ENCODE results near the gene MAP4K2. TPM values are rescaled to one million over a fixed set of nuclear protein-coding genes. Genes with fewer than 3 reads are reported as not detected.
"Not testable (repeated sequence)": the region's sequence is repeated elsewhere in the genome, so short reads cannot be mapped to it uniquely, and the experiment has no call there.

The MAP4K2 gene
- total RNA-seq, 4 donors from 2014 or later = 35.5 to 77.8 (median 37.5) TPM

DNA sequence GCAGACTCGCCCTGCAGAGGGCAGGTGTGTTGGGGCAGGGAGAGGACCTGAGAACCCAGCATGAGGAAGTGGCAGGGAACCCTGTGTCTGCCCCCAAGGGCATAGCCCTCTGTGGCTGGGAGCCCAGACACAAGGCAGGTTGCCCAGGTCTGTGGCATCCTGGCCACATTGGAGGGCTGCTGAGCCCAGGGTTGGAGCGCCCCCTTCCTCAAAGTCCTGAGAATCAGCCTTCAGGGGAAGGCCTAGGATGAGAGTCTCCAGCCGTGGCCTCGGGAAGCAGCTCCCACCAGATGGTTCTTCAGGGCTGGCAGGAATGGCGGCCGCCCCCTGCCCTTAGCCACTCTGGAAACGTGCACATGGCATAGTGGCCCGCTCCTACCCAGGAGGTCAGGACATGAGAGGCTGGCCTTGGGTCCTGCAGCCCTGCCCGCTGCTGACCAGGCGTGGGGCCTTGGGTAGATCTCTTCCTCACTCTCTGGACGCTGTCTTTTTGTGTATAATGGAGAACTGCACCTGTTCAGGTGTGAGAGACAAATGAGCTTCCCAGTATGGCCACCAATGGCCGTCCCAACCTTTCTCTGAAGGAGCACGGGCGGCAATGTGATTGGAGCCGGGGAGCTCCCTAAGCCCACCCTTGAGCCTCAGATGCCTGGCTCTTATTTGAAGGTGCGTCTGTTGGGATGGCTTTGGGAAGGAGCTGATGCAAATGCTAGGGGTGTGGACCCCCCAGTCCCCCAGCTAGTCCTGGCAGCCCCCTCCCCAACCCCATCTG lies 46.0 kb upstream of the MAP4K2 start:
- Histone ChIP-seq H3K27me3 (no peaks in the 10 kb centered on the region), H3K4me3 (replicated peaks in 1 of 3) (no peak overlapping the region), H3K9me3 (no peaks in the 10 kb centered on the region), H3K36me3 (peaks cover 6 to 11% of the 10 kb centered on the region in 2 donors), H3K4me1 (peaks cover under 1 to 5% of the 10 kb centered on the region in 2 donors), H3K27ac (no peak overlapping the region)
- DNase-seq = peak in 1 of 2 donors; percentile 15
- TF ChIP-seq, protein P1, sequence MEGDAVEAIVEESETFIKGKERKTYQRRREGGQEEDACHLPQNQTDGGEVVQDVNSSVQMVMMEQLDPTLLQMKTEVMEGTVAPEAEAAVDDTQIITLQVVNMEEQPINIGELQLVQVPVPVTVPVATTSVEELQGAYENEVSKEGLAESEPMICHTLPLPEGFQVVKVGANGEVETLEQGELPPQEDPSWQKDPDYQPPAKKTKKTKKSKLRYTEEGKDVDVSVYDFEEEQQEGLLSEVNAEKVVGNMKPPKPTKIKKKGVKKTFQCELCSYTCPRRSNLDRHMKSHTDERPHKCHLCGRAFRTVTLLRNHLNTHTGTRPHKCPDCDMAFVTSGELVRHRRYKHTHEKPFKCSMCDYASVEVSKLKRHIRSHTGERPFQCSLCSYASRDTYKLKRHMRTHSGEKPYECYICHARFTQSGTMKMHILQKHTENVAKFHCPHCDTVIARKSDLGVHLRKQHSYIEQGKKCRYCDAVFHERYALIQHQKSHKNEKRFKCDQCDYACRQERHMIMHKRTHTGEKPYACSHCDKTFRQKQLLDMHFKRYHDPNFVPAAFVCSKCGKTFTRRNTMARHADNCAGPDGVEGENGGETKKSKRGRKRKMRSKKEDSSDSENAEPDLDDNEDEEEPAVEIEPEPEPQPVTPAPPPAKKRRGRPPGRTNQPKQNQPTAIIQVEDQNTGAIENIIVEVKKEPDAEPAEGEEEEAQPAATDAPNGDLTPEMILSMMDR (IDR thresholded peaks at IDR 0.05) = no peak
- no peak for TF ChIP-seq POLR2A (IDR thresholded peaks at IDR 0.05)
- WGBS, 2 donors = 72 to 87% methylated on average over 11 to 13 of the region's 16 CpGs
- intact Hi-C loops (cut with DNase I) = loop anchor here (10.0 kb wide), 1 partner anchor 176 kb away; the partner anchor contains the start of gene SNX15

DNA sequence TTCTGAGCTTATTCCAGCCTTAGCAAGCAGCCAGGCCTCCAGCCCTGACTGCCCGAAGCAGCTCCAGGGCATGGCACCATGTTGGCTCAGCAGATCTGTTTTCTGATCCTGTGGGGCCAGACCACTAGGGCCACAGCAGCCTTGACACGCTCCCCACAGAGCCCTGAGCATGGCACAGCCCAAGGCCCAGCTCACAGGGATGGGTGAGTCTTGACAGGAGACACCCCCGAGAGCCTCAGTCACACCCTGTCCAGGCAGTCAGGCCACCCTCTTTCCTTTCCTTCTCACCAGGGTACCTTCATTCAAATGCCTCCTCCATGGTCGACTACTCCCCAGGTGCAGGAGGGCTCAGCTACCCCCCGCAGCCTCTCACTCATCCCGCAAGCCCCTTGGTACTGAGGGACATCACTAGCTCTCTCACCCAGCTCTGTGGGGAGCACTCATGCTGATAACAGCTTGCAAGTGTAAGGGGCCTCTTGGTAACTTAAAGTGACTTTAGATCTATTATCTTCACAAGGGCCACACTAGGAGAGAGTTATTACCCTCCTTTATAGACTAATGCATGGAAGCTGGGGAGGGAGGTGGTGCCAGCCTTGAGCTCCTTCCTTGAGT lies 45.3 kb upstream of the MAP4K2 start:
- DNase-seq = no peak
- 68 to 74% methylated on average over 6 of the region's 6 CpGs for WGBS, 2 donors
- H3K27ac ChIP-seq = no peak overlapping the region
- H3K27me3 ChIP-seq = no peaks in the 10 kb centered on the region
- H3K9me3 ChIP-seq = no peaks in the 10 kb centered on the region
- peaks cover 4 to 12% of the 10 kb centered on the region in 2 donors for H3K4me1 ChIP-seq
- TF ChIP-seq, protein P1 (IDR thresholded peaks at IDR 0.05) = no peak
- no peak for TF ChIP-seq POLR2A (IDR thresholded peaks at IDR 0.05)
- no peak overlapping the region for H3K4me3 ChIP-seq (replicated peaks in 1 of 3)
- peaks cover 0 to 6% of the 10 kb centered on the region in 2 donors for H3K36me3 ChIP-seq
- intact Hi-C loops (cut with DNase I) = loop anchor here (10.0 kb wide), 1 partner anchor 176 kb away; the partner anchor contains the start of gene SNX15

DNA sequence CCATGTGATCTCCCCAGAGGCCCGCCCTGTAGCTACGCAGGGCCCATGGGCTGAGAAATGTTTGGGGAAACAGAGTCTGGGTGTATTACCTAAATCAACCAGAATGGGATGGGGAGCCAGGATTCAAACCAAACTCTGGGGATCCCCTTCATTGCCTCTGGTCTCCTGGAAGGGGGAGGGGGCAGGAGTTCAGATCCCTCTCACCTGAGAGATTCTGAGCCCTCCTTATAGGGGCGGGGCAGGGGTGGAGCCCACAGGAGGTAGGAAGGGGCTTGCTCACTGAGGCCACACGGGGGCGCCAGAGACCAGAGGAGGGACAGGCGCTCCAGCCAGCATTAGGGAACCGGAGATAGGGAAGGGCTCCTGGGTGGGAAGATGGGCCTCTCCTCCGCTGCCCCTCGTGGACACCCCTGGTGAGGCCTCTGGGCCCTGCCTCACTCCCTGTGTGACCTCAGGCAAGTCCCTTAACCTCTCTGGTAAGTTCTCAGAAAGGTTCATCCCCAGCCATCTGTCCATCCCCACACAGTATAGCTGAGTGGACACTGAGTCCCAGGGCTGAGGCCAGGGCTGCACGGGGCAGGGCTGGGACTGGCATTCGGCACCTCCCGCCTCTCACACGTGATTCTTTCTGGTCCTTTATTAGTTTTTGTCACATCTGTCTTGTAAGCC lies 44.1 kb upstream of the MAP4K2 start:
- no peaks in the 10 kb centered on the region for H3K36me3 ChIP-seq
- peaks cover 15 to 21% of the 10 kb centered on the region in 2 donors for H3K4me1 ChIP-seq
- no peaks in the 10 kb centered on the region for H3K9me3 ChIP-seq
- no peak overlapping the region for H3K27ac ChIP-seq
- 14 to 31% methylated on average over 9 to 12 of the region's 13 CpGs for WGBS, 2 donors
- TF ChIP-seq POLR2A (IDR thresholded peaks at IDR 0.05) = no peak
- TF ChIP-seq, protein P1 (IDR thresholded peaks at IDR 0.05) = peak; percentile 90 to 99 (median 98)
- DNase-seq = peak; percentile 89 to 95
- H3K4me3 ChIP-seq (replicated peaks in 1 of 3) = no peak overlapping the region
- no peaks in the 10 kb centered on the region for H3K27me3 ChIP-seq
- intact Hi-C loops (cut with DNase I) = loop anchor here (2.0 to 10.0 kb wide), 2 partner anchors 48 to 178 kb away; partner anchors contain the start of gene SNX15

DNA sequence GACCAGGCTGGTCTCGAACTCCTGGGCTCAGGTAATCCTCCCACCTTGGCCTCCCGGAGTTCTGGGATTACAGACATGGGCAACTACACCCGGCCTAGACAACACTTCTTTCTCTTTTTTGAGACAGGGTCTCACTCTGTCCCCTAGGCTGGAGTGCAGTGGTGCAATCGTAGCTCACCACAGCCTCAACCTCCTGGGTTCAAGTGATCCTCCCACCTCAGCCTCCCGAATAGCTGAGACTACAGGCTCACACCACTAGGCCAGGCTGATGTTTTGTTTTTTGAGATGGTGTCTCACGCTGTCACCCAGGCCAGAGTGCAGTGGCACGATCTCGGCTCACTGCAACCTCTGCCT lies 42.7 kb upstream of the MAP4K2 start:
- H3K9me3 ChIP-seq; H3K4me3 ChIP-seq (replicated peaks in 1 of 3): not testable (repeated sequence)

DNA sequence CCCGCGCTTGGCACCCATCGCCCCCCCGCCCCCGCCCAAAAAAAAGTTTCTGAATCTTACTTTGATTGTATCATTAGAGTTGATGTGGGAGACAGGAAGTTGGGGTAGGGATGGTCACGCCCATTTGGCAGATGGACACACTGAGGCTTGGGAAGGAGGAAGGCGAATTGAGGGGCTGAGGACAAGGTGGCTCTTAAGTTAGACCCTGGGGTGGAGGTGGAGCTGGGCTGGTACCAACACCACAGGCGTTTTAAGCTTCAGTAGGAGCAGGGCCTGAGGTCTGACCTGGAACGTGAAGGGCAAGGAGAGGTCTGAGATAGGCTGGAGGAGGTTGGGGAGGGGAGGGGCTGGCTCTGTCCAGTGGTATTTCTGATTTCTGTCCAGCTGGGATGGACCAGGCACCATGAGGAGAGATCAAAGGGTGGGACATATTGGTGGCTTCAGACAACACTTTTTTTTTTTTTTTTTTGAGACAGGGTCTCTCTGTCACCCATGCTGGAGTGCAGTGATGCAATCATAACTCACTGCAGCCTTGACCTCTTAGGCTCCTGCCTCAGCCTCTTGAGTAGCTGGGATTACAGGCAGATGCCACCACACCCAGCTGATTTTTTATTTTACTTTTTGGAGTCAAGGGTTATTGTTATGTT lies 42.2 kb upstream of the MAP4K2 start:
- intact Hi-C loops (cut with DNase I) = loop anchor here (10.0 kb wide), 1 partner anchor 180 kb away; the partner anchor contains the start of gene SNX15
- peak overlapping the region in 1 of 3 donors; percentile 61 for H3K27ac ChIP-seq
- DNase-seq = no peak
- peaks cover 16 to 21% of the 10 kb centered on the region in 2 donors for H3K4me1 ChIP-seq
- H3K4me3 ChIP-seq (replicated peaks in 1 of 3) = peak overlapping the region in 2 of 3 donors; percentile 23 to 69
- WGBS, 2 donors = 19 to 23% methylated on average over 9 of the region's 9 CpGs
- H3K36me3 ChIP-seq = no peaks in the 10 kb centered on the region
- TF ChIP-seq POLR2A (IDR thresholded peaks at IDR 0.05) = no peak
- TF ChIP-seq, protein P1 (IDR thresholded peaks at IDR 0.05) = no peak
- H3K27me3 ChIP-seq = no peaks in the 10 kb centered on the region
- no peaks in the 10 kb centered on the region for H3K9me3 ChIP-seq

More for the DNA sequence above, 42.7 kb upstream of the MAP4K2 start:
- not testable (repeated sequence) for H3K36me3 ChIP-seq, H3K27ac ChIP-seq, DNase-seq, H3K27me3 ChIP-seq
- peaks cover 16 to 21% of the 10 kb centered on the region in 2 donors for H3K4me1 ChIP-seq
- intact Hi-C loops (cut with DNase I) = loop anchor here (2.0 to 10.0 kb wide), 2 partner anchors 49 to 179 kb away; partner anchors contain the start of gene SNX15
- 93% methylated on average over 8 of the region's 8 CpGs for WGBS, 2 donors
